HepG2 (cell line): ENCODE results near the gene MAP3K9. TPM values are rescaled to one million over a fixed set of nuclear protein-coding genes. Genes with fewer than 3 reads are reported as not detected.

Experiments
- ATAC-seq: fragments of 200-7000 bp; cut with Tn5 transposase; 3 replicates; pipeline ENCODE4 v1.9.1; 2020; ENCODE audit warnings: mild to moderate bottlenecking, moderate library complexity
- BruUV-seq: library from RNA; stranded (reverse); fragments of 400-500 nt; replicated peaks from 2 replicates; lab custom pipeline; 2021; lab: Mats Ljungman, UMichigan
- CTCF ChIA-PET: fragments of 300-600 bp; formaldehyde crosslinking; extraction: SDS; loops from one replicate; lab custom pipeline; 2021; ENCODE audit warnings: low total read pairs, inconsistent platforms, low intra/inter-chr PET ratio; lab: Yijun Ruan, JAX
- POLR2A ChIA-PET: fragments of 350-600 bp; sonication (Branson Sonifier 250); formaldehyde crosslinking; loops from one replicate; lab custom pipeline; 2020; ENCODE audit warnings: antibody characterized with exemption, inconsistent platforms; lab: Yijun Ruan, JAX
- DNase-seq: peaks from one replicate; pipeline ENCODE4 v3.0.0-alpha.2; 2015; ENCODE audit warnings: low spot score
- FAIRE-seq: peaks from 3 replicates; lab custom pipeline; 2011; peaks lifted over from hg19 to GRCh38; lab: Jason Lieb, UNC
- H2AFZ ChIP-seq: one replicate; pipeline ENCODE4 v1.6.1; 2011; ENCODE audit warnings: low read length, inconsistent platforms
- H3K27ac ChIP-seq: fragments of 300-600 bp; 3 replicates; pipeline ENCODE4 v1.8.0; 2011; ENCODE audit warnings: mixed run types, mild to moderate bottlenecking, mixed read lengths, low read length, inconsistent platforms; ENCODE audit not compliant: insufficient read depth; ENCODE audit errors: extremely low read length
- H3K27me3 ChIP-seq, 2 experiments: fragments of 200-600 bp in 1 of 2; 2 replicates in 1 of 2; 3 replicates in 1 of 2; pipeline versions ENCODE4 v1.6.0 to v1.8.0; 2011; ENCODE audit warnings: low read length in 2 of 2, mild to moderate bottlenecking in 2 of 2, moderate library complexity in 2 of 2, inconsistent platforms in 1 of 2; ENCODE audit not compliant: insufficient read depth in 2 of 2, control insufficient read depth in 1 of 2
- H3K36me3 ChIP-seq, 2 experiments: fragments of 200-600 bp in 1 of 2; replicated peaks in 1 of 2; 2 replicates in 1 of 2; 3 replicates in 1 of 2; pipeline versions ENCODE4 v1.5.1 to v1.8.0; 2011; ENCODE audit warnings: low read length in 2 of 2, inconsistent platforms in 1 of 2; ENCODE audit not compliant: insufficient read depth in 2 of 2, control insufficient read depth in 1 of 2
- H3K4me1 ChIP-seq: 2 replicates; pipeline ENCODE4 v1.5.1; 2012; ENCODE audit warnings: low read length, inconsistent platforms; ENCODE audit not compliant: insufficient read depth
- H3K4me2 ChIP-seq: 2 replicates; pipeline ENCODE4 v1.6.0; 2011; ENCODE audit warnings: low read depth, low read length, inconsistent platforms
- H3K4me3 ChIP-seq, 3 experiments: fragments of 200-600 bp in 1 of 3; sonication (generic), shearing (Covaris generic) in 1 of 3; replicated peaks in 1 of 3; 2 replicates each; pipeline ENCODE4 v1.5.1; 2011 to 2016; ENCODE audit warnings: low read length in 3 of 3, inconsistent platforms in 2 of 3, low read depth in 2 of 3, mild to moderate bottlenecking in 2 of 3, control low read depth in 1 of 3, mixed read lengths in 1 of 3; ENCODE audit not compliant: insufficient read depth in 1 of 3
- H3K79me2 ChIP-seq: one replicate; pipeline ENCODE4 v1.6.1; 2011; ENCODE audit warnings: low read length, inconsistent platforms; ENCODE audit not compliant: insufficient read depth
- H3K9ac ChIP-seq: 2 replicates; pipeline ENCODE4 v1.6.0; 2011; ENCODE audit warnings: mild to moderate bottlenecking, low read depth, low read length, inconsistent platforms; ENCODE audit not compliant: insufficient read depth
- H3K9me3 ChIP-seq: 2 replicates; pipeline ENCODE4 v1.5.1; 2012; ENCODE audit warnings: mild to moderate bottlenecking, low read length
- H4K20me1 ChIP-seq: 2 replicates; pipeline ENCODE4 v1.6.0; 2011; ENCODE audit warnings: inconsistent platforms, mild to moderate bottlenecking, low read length, moderate library complexity; ENCODE audit not compliant: insufficient read depth
- ADNP ChIP-seq: sonication (generic); formaldehyde crosslinking; IDR thresholded peaks from 2 replicates; pipeline ENCODE4 v1.4.0; 2020; ENCODE audit warnings: missing genetic modification reagents
- DNMT1 ChIP-seq: sonication (generic); formaldehyde crosslinking; IDR thresholded peaks from 2 replicates; pipeline ENCODE4 v1.5.1; 2020; ENCODE audit warnings: mild to moderate bottlenecking, missing genetic modification reagents
- MAFF ChIP-seq: IDR thresholded peaks from 2 replicates; pipeline ENCODE4 v1.6.1; 2011; ENCODE audit warnings: low read depth, low read length, improper control_type of control experiment
- NCOR1 ChIP-seq: fragments of 200-600 bp; sonication (generic); IDR thresholded peaks from 2 replicates; pipeline ENCODE4 v1.7.0; 2017; ENCODE audit warnings: antibody characterized with exemption, low read length, borderline replicate concordance
- PHF21A ChIP-seq: sonication (generic); formaldehyde crosslinking; IDR thresholded peaks from 2 replicates; pipeline ENCODE4 v1.5.0; 2020; ENCODE audit warnings: mild to moderate bottlenecking, missing genetic modification reagents
- SOX13 ChIP-seq, 3 experiments: fragments of 450-650 bp in 1 of 3; sonication (generic) in 1 of 3; formaldehyde crosslinking in 1 of 3; IDR thresholded peaks in 2 of 3; conservative IDR thresholded peaks in 1 of 3; 2 replicates each; pipeline versions ENCODE4 v1.5.0 to v1.6.1; 2016 to 2020; ENCODE audit warnings: antibody characterized with exemption in 1 of 3, mild to moderate bottlenecking in 1 of 3, missing compliant biosample characterization in 1 of 3, missing genetic modification reagents in 1 of 3, moderate library complexity in 1 of 3
- ZFP90 ChIP-seq: sonication (generic); formaldehyde crosslinking; IDR thresholded peaks from 2 replicates; pipeline ENCODE4 v1.8.0; 2022; ENCODE audit warnings: missing genetic modification reagents, mild to moderate bottlenecking, inconsistent platforms, borderline replicate concordance
- ZNF24 ChIP-seq: fragments of 450-650 bp; IDR thresholded peaks from 2 replicates; pipeline ENCODE4 v1.6.1; 2017; ENCODE audit warnings: antibody characterized with exemption, mild to moderate bottlenecking
- ZNF556 ChIP-seq: sonication (generic); formaldehyde crosslinking; IDR thresholded peaks from 2 replicates; pipeline ENCODE4 v1.4.0; 2020; ENCODE audit warnings: mild to moderate bottlenecking, missing genetic modification reagents, borderline replicate concordance
- ZNF75D ChIP-seq: sonication (generic); formaldehyde crosslinking; IDR thresholded peaks from 2 replicates; pipeline ENCODE4 v1.8.1; 2023; ENCODE audit warnings: missing genetic modification reagents, mild to moderate bottlenecking, borderline replicate concordance
- ZNF766 ChIP-seq: sonication (generic); formaldehyde crosslinking; IDR thresholded peaks from 2 replicates; pipeline ENCODE4 v1.5.0; 2020; ENCODE audit warnings: missing genetic modification reagents, borderline replicate concordance
- WGBS: methylation state at CpG from one replicate; pipeline ENCODE4 v1.1.6; 2017; ENCODE audit warnings: low lambda C conversion rate; 5-methylcytosine and 5-hydroxymethylcytosine counted together
- in situ Hi-C: cut with HindIII; loops from 2 replicates; pipeline ENCODE4 v1.10.0; 2017; ENCODE audit warnings: low pct_unique_long_range_greater_than_20kb; ENCODE audit not compliant: extremely low pct_ligation_motif_present
- intact Hi-C: fragments of 100-400 bp; cut with micrococcal nuclease; formaldehyde crosslinking; loops from one replicate; pipeline ENCODE4 v1.10.0; 2022; ENCODE audit not compliant: unreplicated experiment
- polyA plus RNA-seq, 8 experiments: library from polyadenylated mRNA; depleted of rRNA in 3 of 8; stranded (reverse) in 7 of 8; unstranded in 1 of 8; fragments of >200 nt; fragmentation: Illumina TruSeq in 4 of 8; extraction: Trizol in 4 of 8; gene quantifications; 2 replicates each; pipeline versions ENCODE4 v1.2.1 to v1.2.3, GENCODE V29; 2011 to 2016; ENCODE audit warnings: low read depth in 4 of 8, missing spikeins in 1 of 8, mixed read lengths in 1 of 8; ENCODE audit not compliant: insufficient read depth in 1 of 8
- total RNA-seq, 5 experiments: library from RNA; depleted of rRNA; stranded (reverse); fragments of >200 nt; fragmentation: Illumina TruSeq; extraction: Trizol; gene quantifications; 2 replicates each; pipeline ENCODE4 v1.2.3, GENCODE V29; 2016; ENCODE audit warnings: low read depth in 1 of 5
- TF ChIP-seq, protein P1 (sequence below): sonication (generic); formaldehyde crosslinking; IDR thresholded peaks from 2 replicates; pipeline ENCODE4 v1.8.0; 2022; ENCODE audit warnings: missing genetic modification reagents, mild to moderate bottlenecking, inconsistent platforms, borderline replicate concordance
- TF ChIP-seq, protein P2 (sequence below): sonication (generic); formaldehyde crosslinking; IDR thresholded peaks from 2 replicates; pipeline ENCODE4 v1.5.0; 2020; ENCODE audit warnings: missing genetic modification reagents

MAP3K9 gene
- total and polyA plus RNA-seq, 2 of the 13 experiments (the other 11 are each of a cell fraction or from before 2014, with no cell fraction given), result 4.3 to 4.5 TPM

DNA sequence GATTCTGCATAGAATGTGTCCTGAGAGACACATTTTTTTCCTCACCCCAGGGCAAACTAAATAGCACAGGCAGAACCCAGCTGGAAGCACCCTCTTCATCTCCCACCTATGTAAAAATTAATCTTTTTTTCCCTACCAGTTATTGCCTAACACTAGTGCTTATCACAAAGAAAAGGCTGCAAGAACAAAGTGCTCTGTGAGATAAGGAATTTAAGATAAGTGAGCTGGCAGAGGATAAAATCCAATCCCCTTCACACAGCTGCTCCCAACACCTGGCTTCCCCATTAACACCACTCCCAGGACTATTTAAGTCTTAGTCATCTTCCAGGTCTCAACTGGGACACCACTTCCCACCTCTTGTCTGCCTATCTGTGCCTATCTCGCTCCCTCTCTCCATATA is 92.4 kb downstream of the MAP3K9 start:
- TF ChIP-seq ADNP (CRISPR knock-in tag), result no peak
- no peak for TF ChIP-seq SOX13 (IDR thresholded peaks at IDR 0.05)
- no peak for TF ChIP-seq SOX13 (CRISPR knock-in tag; conservative IDR thresholded peaks at IDR 0.05 in 1 of 2, IDR thresholded peaks at IDR 0.05 in 1 of 2)
- TF ChIP-seq NCOR1, result no peak
- TF ChIP-seq ZNF556 (CRISPR knock-in tag), result no peak
- no peak for TF ChIP-seq ZNF75D (CRISPR knock-in tag)
- no peak for TF ChIP-seq ZNF766
- no peak for TF ChIP-seq ZNF24
- no peak for TF ChIP-seq MAFF
- TF ChIP-seq, protein P1, sequence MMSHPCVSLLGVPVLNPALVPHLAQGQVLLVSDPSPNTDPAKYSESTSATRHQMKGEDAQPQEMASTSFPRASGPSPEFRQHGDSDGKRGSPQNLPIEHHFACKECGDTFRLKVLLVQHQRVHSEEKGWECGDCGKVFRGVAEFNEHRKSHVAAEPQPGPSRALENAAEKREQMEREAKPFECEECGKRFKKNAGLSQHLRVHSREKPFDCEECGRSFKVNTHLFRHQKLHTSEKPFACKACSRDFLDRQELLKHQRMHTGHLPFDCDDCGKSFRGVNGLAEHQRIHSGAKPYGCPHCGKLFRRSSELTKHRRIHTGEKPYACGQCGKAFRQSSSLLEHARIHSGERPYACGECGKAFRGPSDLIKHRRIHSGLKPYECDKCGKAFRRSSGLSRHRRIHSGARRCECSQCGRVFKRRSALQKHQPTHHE (CRISPR knock-in tag), result no peak
- TF ChIP-seq ZFP90 (CRISPR knock-in tag), result no peak
- TF ChIP-seq PHF21A (CRISPR knock-in tag), result no peak
- TF ChIP-seq, protein P2, sequence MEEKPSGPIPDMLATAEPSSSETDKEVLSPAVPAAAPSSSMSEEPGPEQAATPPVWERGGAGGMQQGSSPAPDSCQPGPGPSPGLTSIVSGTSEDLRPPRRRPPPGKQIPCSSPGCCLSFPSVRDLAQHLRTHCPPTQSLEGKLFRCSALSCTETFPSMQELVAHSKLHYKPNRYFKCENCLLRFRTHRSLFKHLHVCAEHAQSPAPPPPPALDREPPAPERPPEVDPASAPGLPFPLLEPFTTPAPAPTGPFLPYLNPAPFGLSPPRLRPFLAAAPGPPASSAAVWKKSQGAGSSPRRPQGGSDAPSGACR, result no peak
- TF ChIP-seq DNMT1 (CRISPR knock-in tag), result no peak

More for the DNA sequence above, 92.4 kb downstream of the MAP3K9 start:
- Histone ChIP-seq H3K4me3 (no peak overlapping the region), H4K20me1 (no peaks in the 10 kb centered on the region), H3K9ac (no peak overlapping the region), H3K4me1 (peaks cover 27% of the 10 kb centered on the region), H3K4me2 (peak overlapping the region; percentile 8; the same call in 1 of the 2 replicates), H3K27me3 (peaks cover 0 to 2% of the 10 kb centered on the region in 2 experiments; a peak in 1 of 5 replicates), H2AFZ (no peak overlapping the region), H3K36me3 (no peaks in the 10 kb centered on the region), H3K79me2 (no peaks in the 10 kb centered on the region), H3K27ac (no peak overlapping the region), H3K9me3 (no peaks in the 10 kb centered on the region)
- DNase-seq (no peak), FAIRE-seq (no peak), ATAC-seq (peak; percentile 24; the same call in 1 of the 3 replicates)
- intact Hi-C loops, result no loop called here
- 0% methylated on average over 1 of the region's 1 CpG for WGBS
- no TSS peak for BruUV-seq
- ChIA-PET CTCF (no interaction called here), POLR2A (no interaction called here)
- in situ Hi-C loops, result no loop called here
